ENCODE results near the gene ELK4. TPM values are rescaled to one million over a fixed set of nuclear protein-coding genes. Genes with fewer than 3 reads are reported as not detected.

The ELK4 gene
- polyA plus RNA-seq, 3 donors, result 1.4 to 9.0 (median 2.6) TPM

DNA sequence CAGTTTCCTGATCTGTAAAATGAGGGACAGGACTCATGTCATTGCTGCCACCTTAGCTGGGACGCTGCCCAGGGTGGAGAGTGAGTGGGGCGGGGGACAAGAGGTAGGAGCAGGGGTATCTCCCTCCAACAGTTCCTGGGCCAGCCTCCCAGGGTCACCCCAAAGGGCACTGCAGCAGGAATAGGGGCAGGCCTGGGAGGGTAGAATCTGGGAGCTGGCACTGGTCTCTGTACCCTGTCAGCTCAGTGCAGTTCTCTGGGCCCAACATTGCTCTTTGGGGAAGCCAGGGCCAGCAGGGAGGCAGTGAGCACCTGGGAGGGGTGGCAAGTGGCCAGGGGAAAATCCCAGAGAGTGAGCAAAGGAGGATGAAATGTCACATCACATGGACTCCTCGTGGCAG lies 55.8 kb downstream of the ELK4 start:
- Mint-ChIP-seq H3K27me3 (ENCODE audit: low read depth in 3 of 3) (peaks cover 23 to 49% (median 31%) of the 10 kb centered on the region in 3 donors), H3K4me1 (no peaks in the 10 kb centered on the region), H3K36me3 (no peaks in the 10 kb centered on the region), H3K27ac (no peak overlapping the region), H3K9me3 (peaks cover 0 to 4% (median 0%) of the 10 kb centered on the region in 7 donors), H3K4me3 (no peak overlapping the region)
- H3K27ac ChIP-seq (ENCODE audit: low read depth in 1 of 2, low read length in 2 of 2), result no peak overlapping the region
- no peak overlapping the region for H3K4me2 ChIP-seq (replicated peaks; ENCODE audit: extremely low read depth, low read length, poor library complexity, severe bottlenecking)
- TF ChIP-seq, protein P1, sequence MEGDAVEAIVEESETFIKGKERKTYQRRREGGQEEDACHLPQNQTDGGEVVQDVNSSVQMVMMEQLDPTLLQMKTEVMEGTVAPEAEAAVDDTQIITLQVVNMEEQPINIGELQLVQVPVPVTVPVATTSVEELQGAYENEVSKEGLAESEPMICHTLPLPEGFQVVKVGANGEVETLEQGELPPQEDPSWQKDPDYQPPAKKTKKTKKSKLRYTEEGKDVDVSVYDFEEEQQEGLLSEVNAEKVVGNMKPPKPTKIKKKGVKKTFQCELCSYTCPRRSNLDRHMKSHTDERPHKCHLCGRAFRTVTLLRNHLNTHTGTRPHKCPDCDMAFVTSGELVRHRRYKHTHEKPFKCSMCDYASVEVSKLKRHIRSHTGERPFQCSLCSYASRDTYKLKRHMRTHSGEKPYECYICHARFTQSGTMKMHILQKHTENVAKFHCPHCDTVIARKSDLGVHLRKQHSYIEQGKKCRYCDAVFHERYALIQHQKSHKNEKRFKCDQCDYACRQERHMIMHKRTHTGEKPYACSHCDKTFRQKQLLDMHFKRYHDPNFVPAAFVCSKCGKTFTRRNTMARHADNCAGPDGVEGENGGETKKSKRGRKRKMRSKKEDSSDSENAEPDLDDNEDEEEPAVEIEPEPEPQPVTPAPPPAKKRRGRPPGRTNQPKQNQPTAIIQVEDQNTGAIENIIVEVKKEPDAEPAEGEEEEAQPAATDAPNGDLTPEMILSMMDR (IDR thresholded peaks at IDR 0.05), result no peak
- no peaks in the 10 kb centered on the region for H3K4me1 ChIP-seq (ENCODE audit: control insufficient read depth in 1 of 2, insufficient read depth in 2 of 2, low read length in 2 of 2)
- no peak overlapping the region for H2AFZ ChIP-seq (ENCODE audit: insufficient read depth, low read depth, low read length, poor library complexity, severe bottlenecking)
- 86% methylated on average over 1 of the region's 3 CpGs for WGBS (ENCODE audit: insufficient coverage)
- no peak overlapping the region for H3K9ac ChIP-seq (ENCODE audit: insufficient read depth, low read length, poor library complexity, severe bottlenecking)
- H3K4me3 ChIP-seq (replicated peaks in 1 of 3; ENCODE audit: low read depth in 2 of 3, low read length in 3 of 3), result no peak overlapping the region
- no peak for DNase-seq
- H3K27me3 ChIP-seq (ENCODE audit: control insufficient read depth in 2 of 2, insufficient read depth in 2 of 2, low read length in 2 of 2), result peaks cover 5 to 16% of the 10 kb centered on the region in 2 donors
- no peaks in the 10 kb centered on the region for H4K20me1 ChIP-seq (ENCODE audit: insufficient read depth, low read length)
- no peaks in the 10 kb centered on the region for H3K79me2 ChIP-seq (ENCODE audit: insufficient read depth, low read length)
- H3K36me3 ChIP-seq (replicated peaks in 1 of 2; ENCODE audit: control insufficient read depth in 1 of 2, insufficient read depth in 2 of 2, low read length in 2 of 2), result no peaks in the 10 kb centered on the region
- intact Hi-C loops (cut with micrococcal nuclease), result no loop called here
- H3K9me3 ChIP-seq (replicated peaks in 1 of 2; ENCODE audit: control insufficient read depth in 1 of 2, insufficient read depth in 1 of 2, low read length in 2 of 2), result no peaks in the 10 kb centered on the region

DNA sequence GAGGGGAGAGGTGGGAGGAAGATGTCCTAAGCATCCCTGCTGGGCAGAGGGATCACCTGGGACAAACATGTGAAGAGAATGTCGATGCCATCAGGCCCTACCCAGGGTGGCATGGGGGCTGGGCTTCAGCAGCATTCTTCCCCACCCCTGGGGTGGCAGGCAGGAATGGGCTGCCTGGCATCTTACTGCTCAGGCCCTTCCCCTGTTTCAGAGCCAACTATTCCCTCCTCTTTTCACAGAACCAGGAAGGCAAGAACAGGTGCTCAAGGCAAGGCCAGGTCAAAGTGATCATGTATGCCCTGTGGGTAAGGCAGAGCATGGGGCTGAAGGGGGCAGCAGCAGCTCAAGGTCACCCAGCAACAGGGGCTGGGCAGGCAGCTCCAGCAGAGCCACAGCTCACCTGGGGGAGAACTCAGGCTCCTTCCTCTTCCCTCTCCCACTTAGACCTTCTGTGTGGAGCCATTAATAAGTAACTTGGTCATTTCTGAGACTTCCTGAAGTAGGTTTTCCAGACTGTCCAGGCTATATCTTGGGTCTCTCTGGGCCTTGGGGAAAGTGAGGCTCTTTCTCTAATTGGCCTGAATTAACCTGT lies 56.4 kb downstream of the ELK4 start:
- no peak overlapping the region for H2AFZ ChIP-seq (ENCODE audit: insufficient read depth, low read depth, low read length, poor library complexity, severe bottlenecking)
- H3K4me2 ChIP-seq (replicated peaks; ENCODE audit: extremely low read depth, low read length, poor library complexity, severe bottlenecking), result no peak overlapping the region
- no peaks in the 10 kb centered on the region for H3K4me1 Mint-ChIP-seq
- no peak overlapping the region for H3K27ac ChIP-seq (ENCODE audit: low read depth in 1 of 2, low read length in 2 of 2)
- H3K27me3 ChIP-seq (ENCODE audit: control insufficient read depth in 2 of 2, insufficient read depth in 2 of 2, low read length in 2 of 2), result peaks cover 11 to 22% of the 10 kb centered on the region in 2 donors
- no peak overlapping the region for H3K9ac ChIP-seq (ENCODE audit: insufficient read depth, low read length, poor library complexity, severe bottlenecking)
- no peaks in the 10 kb centered on the region for H3K79me2 ChIP-seq (ENCODE audit: insufficient read depth, low read length)
- no peaks in the 10 kb centered on the region for H3K36me3 Mint-ChIP-seq
- no peaks in the 10 kb centered on the region for H3K4me1 ChIP-seq (ENCODE audit: control insufficient read depth in 1 of 2, insufficient read depth in 2 of 2, low read length in 2 of 2)
- H3K36me3 ChIP-seq (replicated peaks in 1 of 2; ENCODE audit: control insufficient read depth in 1 of 2, insufficient read depth in 2 of 2, low read length in 2 of 2), result no peaks in the 10 kb centered on the region
- H3K9me3 ChIP-seq (replicated peaks in 1 of 2; ENCODE audit: control insufficient read depth in 1 of 2, insufficient read depth in 1 of 2, low read length in 2 of 2), result no peaks in the 10 kb centered on the region
- no peak for DNase-seq
- no peak overlapping the region for H3K4me3 Mint-ChIP-seq
- WGBS (ENCODE audit: insufficient coverage), result 71% methylated on average over 1 of the region's 1 CpG
- H3K4me3 ChIP-seq (replicated peaks in 1 of 3; ENCODE audit: low read depth in 2 of 3, low read length in 3 of 3), result no peak overlapping the region
- TF ChIP-seq, protein P1 (IDR thresholded peaks at IDR 0.05), result no peak
- H3K9me3 Mint-ChIP-seq, result peaks cover 0 to 4% (median 0%) of the 10 kb centered on the region in 7 donors
- H3K27ac Mint-ChIP-seq, result no peak overlapping the region
- intact Hi-C loops (cut with micrococcal nuclease), result no loop called here
- peaks cover 29 to 51% (median 38%) of the 10 kb centered on the region in 3 donors for H3K27me3 Mint-ChIP-seq (ENCODE audit: low read depth in 3 of 3)
- no peaks in the 10 kb centered on the region for H4K20me1 ChIP-seq (ENCODE audit: insufficient read depth, low read length)

Measured in CD14-positive monocyte (primary cell).